NCI-H226 (cell line): ENCODE measurements around the gene XYLT1.
"Not testable (repeated sequence)": the region's sequence is repeated elsewhere in the genome, so short reads cannot be mapped to it uniquely, and the experiment has no call there.

Experiments used
- DNase-seq: peaks from one replicate; pipeline ENCODE4 v3.0.0-alpha.2; 2015

XYLT1 gene

GRCh38 chr16:17482341-17482740 lies 11.6 kb upstream of the XYLT1 start:
- DNase-seq: not testable (repeated sequence)

- no peak for DNase-seq
Observed at GRCh38 chr16:17481736-17482135, 11.0 kb upstream of the XYLT1 start.

- not testable (repeated sequence) for DNase-seq
Observed at GRCh38 chr16:17477260-17477545, 6.4 kb upstream of the XYLT1 start.

GRCh38 chr16:17476414-17477259 lies 5.9 kb upstream of the XYLT1 start:
- no peak for DNase-seq

GRCh38 chr16:17475104-17475503 lies 4.3 kb upstream of the XYLT1 start:
- DNase-seq: no peak

GRCh38 chr16:17474572-17474971 lies 3.8 kb upstream of the XYLT1 start:
- no peak for DNase-seq

GRCh38 chr16:17474037-17474436 lies 3.3 kb upstream of the XYLT1 start:
- no peak for DNase-seq

GRCh38 chr16:17471719-17472461 lies 1.1 kb upstream of the XYLT1 start:
- no peak for DNase-seq

GRCh38 chr16:17470182-17470907 lies 415 bp downstream of the XYLT1 start:
- no peak for DNase-seq

- no peak for DNase-seq
Observed at GRCh38 chr16:17469741-17470181, 999 bp downstream of the XYLT1 start.

- DNase-seq: no peak
Observed at GRCh38 chr16:17469011-17469740, 1.6 kb downstream of the XYLT1 start.

GRCh38 chr16:17468611-17469010 lies 2.1 kb downstream of the XYLT1 start:
- DNase-seq: no peak

- DNase-seq: no peak
Observed at GRCh38 chr16:17467923-17468540, 2.7 kb downstream of the XYLT1 start.

GRCh38 chr16:17466876-17467275 lies 3.9 kb downstream of the XYLT1 start:
- DNase-seq: no peak

- DNase-seq: no peak
Observed at GRCh38 chr16:17465460-17465859, 5.3 kb downstream of the XYLT1 start.

GRCh38 chr16:17463335-17463734 lies 7.4 kb downstream of the XYLT1 start:
- no peak for DNase-seq

- DNase-seq: no peak
Observed at GRCh38 chr16:17461951-17462729, 8.6 kb downstream of the XYLT1 start.

- DNase-seq: no peak
Observed at GRCh38 chr16:17460890-17461289, 9.9 kb downstream of the XYLT1 start.

GRCh38 chr16:17459903-17460521 lies 10.7 kb downstream of the XYLT1 start:
- DNase-seq: no peak

- DNase-seq: no peak
Observed at GRCh38 chr16:17457997-17458396, 12.8 kb downstream of the XYLT1 start.

- DNase-seq: no peak
Observed at GRCh38 chr16:17457513-17457912, 13.2 kb downstream of the XYLT1 start.
